NOMO-1 treated with dmso at 0.1 percent for 144 hours (cell line): Measurements from ENCODE around the gene RGMA.

Experiments used
- DNase-seq: peaks from one replicate; lab custom pipeline; 2025; ENCODE audit not compliant: unreplicated experiment; lab: John Stamatoyannopoulos, UW

The RGMA gene

DNA sequence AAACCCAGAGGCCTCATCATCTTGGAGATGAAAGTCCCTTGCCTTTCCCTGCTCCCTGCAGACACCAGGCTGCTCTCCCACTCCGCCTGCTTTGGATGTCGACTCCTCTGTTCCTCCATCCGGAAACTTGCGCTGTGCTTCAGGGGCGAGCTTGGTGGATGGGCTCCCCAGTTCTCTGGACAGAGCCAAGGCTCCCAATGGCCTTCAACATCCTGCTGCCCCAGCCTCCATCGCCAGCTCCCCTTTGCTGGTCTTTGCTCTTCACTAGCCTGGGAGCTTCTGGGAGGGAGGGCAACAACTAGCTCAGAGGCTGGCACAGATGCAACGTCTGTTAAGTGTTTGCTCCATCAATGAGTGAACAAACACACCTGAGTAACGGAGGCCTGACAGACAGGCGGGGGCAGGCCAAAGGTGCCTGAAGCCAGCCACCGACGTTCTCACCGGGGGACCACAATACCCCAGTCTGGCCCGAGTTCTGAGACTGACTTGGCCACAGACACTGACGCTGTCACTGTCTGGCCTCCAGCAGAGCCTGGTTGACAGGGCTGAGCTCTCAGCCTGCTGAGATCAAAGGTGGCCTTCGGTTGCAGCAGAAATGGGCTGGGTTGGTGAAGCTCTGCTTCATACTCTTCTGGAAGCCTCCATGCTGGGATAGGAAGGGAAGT lies 39.0 kb downstream of the RGMA start:
- no peak for DNase-seq

DNA sequence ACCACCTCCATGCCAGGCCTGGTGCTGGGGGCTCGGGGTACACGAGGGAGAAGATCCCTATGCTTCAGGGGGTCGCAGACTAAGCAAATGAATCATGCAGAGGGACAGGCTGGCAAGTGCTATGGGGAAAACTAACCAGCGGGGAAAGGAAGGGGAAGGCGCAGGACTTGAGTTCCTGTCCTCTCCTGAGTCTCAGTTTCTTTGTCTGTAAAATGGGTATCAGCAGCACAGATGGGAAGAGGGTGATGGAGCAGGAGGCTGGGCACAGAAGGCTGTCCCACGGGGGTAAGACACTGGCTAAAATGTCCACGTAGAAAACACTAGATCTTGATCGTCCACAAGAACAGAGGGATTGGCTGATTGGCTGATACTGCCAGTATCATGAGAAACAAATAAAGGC lies 39.8 kb downstream of the RGMA start:
- no peak for DNase-seq

DNA sequence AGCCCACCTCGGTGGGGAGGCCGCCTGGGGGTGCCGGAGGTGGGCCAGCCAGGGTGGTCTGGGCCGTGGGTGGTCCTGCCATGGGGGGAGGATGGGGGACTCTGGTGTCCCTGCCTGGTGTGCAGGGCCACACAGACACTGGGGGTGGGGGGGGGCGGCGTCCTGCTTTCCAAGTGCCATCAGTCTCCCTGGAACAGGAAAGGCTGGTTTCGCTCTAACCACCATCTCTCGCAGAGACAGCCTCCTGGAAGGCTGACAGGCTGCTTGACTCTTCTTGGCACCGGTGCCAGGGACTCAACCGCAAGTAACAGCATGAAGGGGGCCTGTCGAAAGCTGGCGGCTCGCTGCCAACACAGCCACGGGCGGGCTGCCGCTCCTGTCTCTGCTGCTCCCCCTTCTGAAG lies 40.3 kb downstream of the RGMA start:
- no peak for DNase-seq

GRCh38 chr15:93048426-93048721 lies 40.6 kb downstream of the RGMA start:
- no peak for DNase-seq

- DNase-seq, result no peak
These were observed 41.2 kb downstream of the RGMA start for GRCh38 chr15:93047621-93048425.

DNA sequence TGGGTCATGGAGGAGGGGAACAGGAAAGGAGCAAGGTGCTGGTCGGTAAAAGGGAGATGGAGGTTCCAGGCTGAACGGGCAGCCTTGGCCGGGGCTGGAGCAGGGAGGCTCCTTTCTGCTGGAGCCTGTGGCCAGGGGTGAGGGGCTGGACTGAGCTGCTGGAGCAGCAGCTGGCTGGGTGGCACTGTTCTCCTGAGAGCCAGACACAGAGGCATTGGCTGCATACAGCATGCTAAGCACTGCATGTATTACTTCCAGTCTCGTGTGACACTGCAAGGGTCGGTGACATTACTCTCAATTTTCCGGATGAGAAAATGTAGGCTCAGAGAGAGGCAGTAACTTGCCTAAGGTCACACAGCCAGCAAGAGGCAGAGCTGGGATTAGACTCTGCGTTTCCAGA lies 42.3 kb downstream of the RGMA start:
- no peak for DNase-seq

- DNase-seq, result no peak
These were observed 42.9 kb downstream of the RGMA start for GRCh38 chr15:93046120-93046519.

DNA sequence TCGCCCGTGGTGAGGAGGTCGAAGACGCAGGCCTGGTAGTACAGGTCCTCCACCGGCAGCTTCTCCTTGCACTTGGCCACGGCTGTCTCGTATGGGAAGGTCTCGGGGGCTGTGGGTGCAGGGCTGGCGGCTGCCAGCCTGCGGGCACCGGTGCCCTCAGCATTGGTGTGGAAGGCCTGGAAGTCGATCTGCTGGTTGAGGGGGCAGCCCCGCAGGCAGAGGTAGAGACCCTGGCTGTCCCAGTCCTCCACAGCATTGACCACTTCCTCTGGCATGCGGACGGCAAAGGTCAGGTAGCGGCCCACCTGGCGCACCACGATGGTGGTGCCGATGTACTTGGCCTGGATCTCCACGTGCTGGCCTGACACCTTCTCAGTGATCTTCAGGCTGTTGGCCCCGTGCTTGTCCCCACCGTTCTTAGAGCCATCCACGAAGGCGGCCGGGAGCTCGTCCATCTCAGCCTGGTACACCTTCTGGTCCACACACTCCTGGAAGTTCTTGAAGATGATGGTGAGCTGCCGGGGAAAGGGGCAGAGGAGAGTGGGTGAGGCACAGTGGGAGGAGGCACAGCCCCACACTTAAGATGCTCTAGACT lies 43.7 kb downstream of the RGMA start:
- no peak for DNase-seq

GRCh38 chr15:93044301-93045190 lies 44.5 kb downstream of the RGMA start:
- no peak for DNase-seq

- DNase-seq, result no peak
These were observed 45.2 kb downstream of the RGMA start for GRCh38 chr15:93043621-93044300.

GRCh38 chr15:93042691-93043378 lies 46.2 kb downstream of the RGMA start:
- DNase-seq, result no peak

DNA sequence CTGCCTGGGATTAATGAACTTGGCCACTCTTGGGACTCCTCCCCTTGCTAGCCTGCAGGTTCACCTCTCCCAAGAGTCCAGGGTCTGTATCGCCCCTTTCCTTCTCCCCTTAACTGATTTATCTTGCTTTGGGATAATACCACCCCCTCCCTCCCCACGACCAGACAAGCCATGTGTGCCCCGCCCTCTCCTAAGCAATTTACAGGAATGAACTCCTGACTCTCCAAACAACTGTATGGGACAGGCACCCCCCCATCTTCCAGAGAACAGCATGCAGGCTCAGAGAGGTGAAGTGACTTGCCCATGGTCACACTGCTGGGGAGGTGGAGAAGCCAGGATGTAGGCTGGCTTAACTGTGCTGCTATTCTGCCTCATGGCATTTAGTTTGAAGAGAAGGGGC lies 46.8 kb downstream of the RGMA start:
- DNase-seq, result no peak

GRCh38 chr15:93041159-93041547 lies 47.9 kb downstream of the RGMA start:
- no peak for DNase-seq

GRCh38 chr15:93040288-93041158 lies 48.5 kb downstream of the RGMA start:
- no peak for DNase-seq

GRCh38 chr15:93039562-93040287 lies 49.3 kb downstream of the RGMA start:
- DNase-seq, result peak; percentile 57

- no peak for DNase-seq
These were observed 50.9 kb downstream of the RGMA start for GRCh38 chr15:93037820-93038705.

DNA sequence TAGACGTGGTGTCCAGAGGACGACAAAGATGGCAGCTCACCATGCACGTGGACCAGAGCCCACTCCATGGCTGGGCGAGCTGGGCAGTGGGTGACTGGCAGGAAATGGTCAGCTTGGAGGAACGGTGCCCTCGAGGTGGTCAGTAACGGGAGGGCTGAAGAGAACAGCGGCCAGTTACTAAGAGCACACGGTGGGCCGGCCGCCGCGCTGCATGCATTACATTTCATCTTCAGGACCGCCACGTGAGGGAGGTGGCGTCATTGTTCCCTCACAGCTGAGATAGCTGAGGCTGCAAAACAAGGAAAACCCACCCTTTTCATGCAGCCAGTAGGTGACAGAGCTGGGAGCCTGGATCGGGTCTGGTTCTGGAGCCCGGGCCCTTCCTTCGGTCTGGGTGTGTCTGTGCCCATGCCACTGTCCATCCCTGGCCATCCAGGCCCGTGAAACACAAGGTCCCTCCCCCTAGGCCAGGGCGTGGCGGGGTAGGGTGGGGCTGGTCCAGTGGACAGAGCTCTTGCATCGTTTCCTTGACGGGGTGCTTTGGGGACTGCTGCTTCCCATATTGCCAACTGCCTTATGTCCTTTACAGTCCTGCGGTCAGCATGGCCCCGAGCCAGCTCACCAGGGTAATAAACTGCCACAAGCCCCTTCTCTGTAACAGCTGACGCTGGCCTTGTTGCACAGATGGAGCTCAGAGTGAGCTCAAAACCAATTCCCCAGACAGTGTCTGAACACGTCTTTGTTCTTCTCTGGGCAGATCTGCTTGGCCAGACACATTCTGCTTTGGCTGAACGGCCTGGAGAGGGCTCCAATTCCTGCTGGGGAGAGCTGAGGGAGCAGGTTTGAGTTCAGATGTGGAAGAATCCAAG lies 51.8 kb downstream of the RGMA start:
- DNase-seq, result peak; percentile 85
